Measurements from ENCODE around the gene ZNF710. TPM values are rescaled to one million over a fixed set of nuclear protein-coding genes. Genes with fewer than 3 reads are reported as not detected.
"Not testable (repeated sequence)": the region's sequence is repeated elsewhere in the genome, so short reads cannot be mapped to it uniquely, and the experiment has no call there.

The ZNF710 gene, protein sequence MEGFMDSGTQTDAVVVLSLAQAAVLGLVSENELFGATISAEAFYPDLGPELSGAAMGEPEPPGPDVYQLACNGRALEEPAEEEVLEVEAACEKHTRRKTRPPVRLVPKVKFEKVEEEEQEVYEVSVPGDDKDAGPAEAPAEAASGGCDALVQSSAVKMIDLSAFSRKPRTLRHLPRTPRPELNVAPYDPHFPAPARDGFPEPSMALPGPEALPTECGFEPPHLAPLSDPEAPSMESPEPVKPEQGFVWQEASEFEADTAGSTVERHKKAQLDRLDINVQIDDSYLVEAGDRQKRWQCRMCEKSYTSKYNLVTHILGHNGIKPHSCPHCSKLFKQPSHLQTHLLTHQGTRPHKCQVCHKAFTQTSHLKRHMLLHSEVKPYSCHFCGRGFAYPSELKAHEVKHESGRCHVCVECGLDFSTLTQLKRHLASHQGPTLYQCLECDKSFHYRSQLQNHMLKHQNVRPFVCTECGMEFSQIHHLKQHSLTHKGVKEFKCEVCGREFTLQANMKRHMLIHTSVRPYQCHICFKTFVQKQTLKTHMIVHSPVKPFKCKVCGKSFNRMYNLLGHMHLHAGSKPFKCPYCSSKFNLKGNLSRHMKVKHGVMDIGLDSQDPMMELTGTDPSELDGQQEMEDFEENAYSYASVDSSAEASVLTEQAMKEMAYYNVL
- total RNA-seq = 10 to 100 TPM in 3 of 4 donors, 1 to 10 TPM in 1; 8.9 to 17.2 (median 11.5) TPM

DNA sequence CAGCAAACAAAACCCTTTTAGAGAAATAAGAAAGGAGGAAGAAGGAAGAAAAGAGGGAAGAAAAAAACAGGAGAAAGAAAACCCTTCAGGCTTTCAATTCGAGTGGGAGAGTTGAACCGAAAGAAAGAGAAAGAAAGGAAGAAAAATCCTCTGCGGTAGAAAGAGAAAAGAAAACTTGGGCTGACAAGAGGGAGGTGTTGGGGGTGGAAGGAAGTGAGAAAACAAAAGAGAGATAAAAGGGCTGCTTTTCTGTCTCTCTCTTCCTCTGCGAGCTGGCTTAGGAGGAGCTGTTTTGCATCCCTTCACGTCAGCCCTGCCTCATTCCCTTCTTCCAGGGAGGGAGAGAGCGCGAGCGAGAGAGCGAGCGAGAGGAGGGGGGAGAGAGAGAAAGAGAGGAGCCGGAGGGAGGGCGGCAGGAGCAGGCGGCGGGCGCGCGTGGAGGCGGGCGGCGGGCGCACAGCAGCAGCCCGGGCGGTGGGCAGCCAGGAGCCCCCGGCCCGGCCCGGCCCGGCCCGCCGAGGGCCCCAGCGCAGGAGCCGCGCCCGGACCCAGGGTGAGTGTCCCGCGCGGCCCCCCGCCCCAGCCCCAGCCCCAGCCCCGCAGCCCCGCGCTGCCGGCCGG is at the start of gene ZNF710:
ZNF710 (plus strand) TSS at position 263 of the 621 bp plus-strand sequence. CDS start 65,814 bp downstream, outside the sequence.
- DNase-seq = peak; percentile 55 to 61
- TF ChIP-seq POLR2A (IDR thresholded peaks at IDR 0.05) = peak in 1 of 2 donors; percentile 47
- TF ChIP-seq, protein P1, sequence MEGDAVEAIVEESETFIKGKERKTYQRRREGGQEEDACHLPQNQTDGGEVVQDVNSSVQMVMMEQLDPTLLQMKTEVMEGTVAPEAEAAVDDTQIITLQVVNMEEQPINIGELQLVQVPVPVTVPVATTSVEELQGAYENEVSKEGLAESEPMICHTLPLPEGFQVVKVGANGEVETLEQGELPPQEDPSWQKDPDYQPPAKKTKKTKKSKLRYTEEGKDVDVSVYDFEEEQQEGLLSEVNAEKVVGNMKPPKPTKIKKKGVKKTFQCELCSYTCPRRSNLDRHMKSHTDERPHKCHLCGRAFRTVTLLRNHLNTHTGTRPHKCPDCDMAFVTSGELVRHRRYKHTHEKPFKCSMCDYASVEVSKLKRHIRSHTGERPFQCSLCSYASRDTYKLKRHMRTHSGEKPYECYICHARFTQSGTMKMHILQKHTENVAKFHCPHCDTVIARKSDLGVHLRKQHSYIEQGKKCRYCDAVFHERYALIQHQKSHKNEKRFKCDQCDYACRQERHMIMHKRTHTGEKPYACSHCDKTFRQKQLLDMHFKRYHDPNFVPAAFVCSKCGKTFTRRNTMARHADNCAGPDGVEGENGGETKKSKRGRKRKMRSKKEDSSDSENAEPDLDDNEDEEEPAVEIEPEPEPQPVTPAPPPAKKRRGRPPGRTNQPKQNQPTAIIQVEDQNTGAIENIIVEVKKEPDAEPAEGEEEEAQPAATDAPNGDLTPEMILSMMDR (IDR thresholded peaks at IDR 0.05) = no peak
- Histone ChIP-seq H3K9me3 (no peaks in the 10 kb centered on the region), H3K4me3 (replicated peaks in 1 of 3) (peak within 1 kb of the TSS; percentile 27 to 79 (median 78)), H3K27me3 (no peaks in the 10 kb centered on the region), H3K27ac (peak within 1 kb of the TSS; percentile 71 to 89 (median 83)), H3K36me3 (no peaks in the 10 kb centered on the region), H3K4me1 (peaks cover 22 to 51% of the 10 kb centered on the region in 2 donors)
- WGBS, 2 donors = 1% methylated on average over 17 to 21 of the region's 42 CpGs
- intact Hi-C loops (cut with DNase I) = loop anchor here (10.0 kb wide), 1 partner anchor 64 kb away; no protein-coding TSS in a partner anchor

DNA sequence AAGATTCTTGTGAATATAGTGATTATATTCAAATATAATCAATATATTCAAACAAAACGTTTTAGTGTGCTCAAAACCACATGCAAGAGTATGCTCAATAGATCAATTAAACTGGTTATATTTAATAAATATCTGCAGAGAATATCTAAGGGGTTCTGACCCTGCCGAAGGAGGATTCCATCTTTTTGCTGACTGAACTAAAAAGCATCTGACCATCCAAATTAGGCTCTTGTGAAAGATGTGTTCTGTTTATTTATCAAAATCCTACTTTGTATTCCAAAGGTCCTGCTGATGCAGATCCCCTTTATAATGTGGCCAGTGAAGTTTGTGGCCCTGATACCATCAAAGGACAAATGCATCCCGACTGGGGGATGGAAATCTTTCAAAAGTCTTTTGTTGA is 46.6 kb upstream of the ZNF710 start:
- no peak overlapping the region for H3K4me3 ChIP-seq (replicated peaks in 1 of 3)
- no peaks in the 10 kb centered on the region for H3K27me3 ChIP-seq
- H3K9me3 ChIP-seq = no peaks in the 10 kb centered on the region
- 74 to 75% methylated on average over 3 of the region's 3 CpGs for WGBS, 2 donors
- intact Hi-C loops (cut with DNase I) = no loop called here
- H3K36me3 ChIP-seq = no peaks in the 10 kb centered on the region
- H3K27ac ChIP-seq = no peak overlapping the region
- H3K4me1 ChIP-seq = no peaks in the 10 kb centered on the region
- TF ChIP-seq, protein P1 (IDR thresholded peaks at IDR 0.05) = no peak
- TF ChIP-seq POLR2A (IDR thresholded peaks at IDR 0.05) = no peak
- no peak for DNase-seq

DNA sequence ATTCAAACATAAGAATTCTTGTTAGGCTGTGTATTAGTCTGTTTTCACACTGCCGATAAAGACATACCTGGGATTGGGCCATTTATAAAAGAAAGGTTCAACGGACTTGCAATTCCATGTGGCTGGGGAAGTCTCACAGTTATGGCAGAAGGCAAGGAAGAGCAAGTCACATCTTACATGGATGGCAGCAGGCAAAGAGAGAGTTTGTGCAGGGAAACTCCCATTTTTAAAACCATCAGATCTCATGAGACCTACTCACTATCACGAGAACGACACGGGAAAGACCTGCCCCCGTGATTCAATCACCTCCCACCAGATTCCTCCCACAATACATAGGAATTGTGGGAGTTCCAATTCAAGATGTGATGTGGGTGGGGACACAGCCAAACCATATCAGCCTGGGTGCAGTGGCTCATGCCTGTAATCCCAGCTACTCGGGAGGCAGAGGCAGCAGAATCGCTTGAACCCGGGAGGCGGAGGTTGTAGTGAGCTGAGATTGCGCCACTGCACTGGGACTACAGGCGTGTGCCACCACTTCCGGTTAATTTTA is 45.6 kb upstream of the ZNF710 start:
- H3K4me3 ChIP-seq (replicated peaks in 1 of 3); H3K36me3 ChIP-seq; intact Hi-C loops (cut with DNase I); DNase-seq; H3K9me3 ChIP-seq; H3K27me3 ChIP-seq; H3K27ac ChIP-seq; H3K4me1 ChIP-seq: not testable (repeated sequence)
- 92 to 95% methylated on average over 12 to 13 of the region's 13 CpGs for WGBS, 2 donors

DNA sequence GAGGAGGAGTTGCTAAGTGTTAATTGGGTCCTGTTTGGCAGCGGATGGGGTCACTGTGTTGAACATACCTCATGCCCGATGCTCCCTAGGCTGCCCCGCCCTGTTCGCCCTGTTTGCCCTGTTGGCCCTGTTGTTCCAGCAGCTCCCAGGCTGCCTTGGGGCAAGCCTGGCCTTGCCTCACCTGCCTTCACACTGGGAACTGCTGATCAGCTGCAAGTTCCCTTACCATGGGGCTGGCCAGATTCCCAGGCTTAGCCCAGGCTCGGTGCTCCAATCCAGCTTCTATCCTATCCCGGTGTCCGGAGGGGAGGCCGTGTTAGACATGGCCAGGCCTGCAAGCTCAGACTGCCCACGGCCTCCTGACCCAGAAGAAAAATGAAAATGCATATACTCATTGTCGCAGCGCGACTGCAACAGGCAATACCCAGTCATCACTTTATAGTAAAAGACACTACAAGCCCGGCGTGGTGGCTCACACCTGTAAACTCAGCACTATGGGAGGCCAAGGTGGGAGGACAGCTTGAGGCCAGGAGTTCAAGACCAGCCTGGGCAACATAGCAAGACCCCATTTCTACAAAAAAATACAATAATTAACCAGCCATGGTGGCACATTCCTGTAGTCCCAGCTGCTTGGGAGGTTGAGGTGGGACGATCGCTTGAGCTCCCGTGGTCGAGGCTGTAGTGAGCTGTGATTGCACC is 42.9 kb upstream of the ZNF710 start:
- no peak for TF ChIP-seq POLR2A (IDR thresholded peaks at IDR 0.05)
- TF ChIP-seq, protein P1 (IDR thresholded peaks at IDR 0.05) = no peak
- Histone ChIP-seq H3K36me3 (no peaks in the 10 kb centered on the region), H3K4me3 (replicated peaks in 1 of 3) (no peak overlapping the region), H3K27ac (no peak overlapping the region), H3K9me3 (no peaks in the 10 kb centered on the region), H3K27me3 (no peaks in the 10 kb centered on the region), H3K4me1 (no peaks in the 10 kb centered on the region)
- WGBS, 2 donors = 90 to 93% methylated on average over 14 to 18 of the region's 18 CpGs
- intact Hi-C loops (cut with DNase I) = no loop called here
- DNase-seq = no peak
